ENCODE measurements around the gene HDAC5. TPM values are rescaled to one million over a fixed set of nuclear protein-coding genes. Genes with fewer than 3 reads are reported as not detected.

The HDAC5 gene
- total RNA-seq, 1 experiment from 2014 or later, result 16.9 TPM

GRCh38 chr17:44097110-44097958 is 26.1 kb downstream of the HDAC5 start:
- BruUV-seq (replicated peaks), result no TSS peak
- CTCF ChIA-PET, result no interaction called here
- no peaks in the 10 kb centered on the region for H3K27me3 ChIP-seq (replicated peaks; ENCODE audit: insufficient read depth, low read depth, low read length, poor library complexity)
- H3K9me3 ChIP-seq (ENCODE audit: low read depth, low read length, poor library complexity, severe bottlenecking), result no peaks in the 10 kb centered on the region
- intact Hi-C loops (cut with micrococcal nuclease; ENCODE audit: unreplicated experiment), result no loop called here
- DNase-seq (ENCODE audit: low spot score), result no peak
- H3K4me1 ChIP-seq (ENCODE audit: insufficient read depth, low read length, poor library complexity, severe bottlenecking), result peaks cover 28% of the 10 kb centered on the region
- POLR2A ChIA-PET (ENCODE audit: low non-redundant PET), result no interaction called here
- H3K4me3 ChIP-seq (ENCODE audit: low read depth, low read length, poor library complexity, severe bottlenecking), result no peak overlapping the region
- peak overlapping the region; percentile 97 for H3K27ac ChIP-seq (ENCODE audit: low read depth, low read length, poor library complexity, severe bottlenecking)
- TF ChIP-seq CTCF (conservative IDR thresholded peaks at IDR 0.05; ENCODE audit: low read depth, low read length), result no peak
- TF ChIP-seq EZH2 (IDR thresholded peaks at IDR 0.05; ENCODE audit: borderline replicate concordance, low read depth, low read length, poor library complexity, severe bottlenecking), result no peak
- H3K36me3 ChIP-seq (ENCODE audit: insufficient read depth, low read length, poor library complexity, severe bottlenecking), result no peaks in the 10 kb centered on the region

DNA sequence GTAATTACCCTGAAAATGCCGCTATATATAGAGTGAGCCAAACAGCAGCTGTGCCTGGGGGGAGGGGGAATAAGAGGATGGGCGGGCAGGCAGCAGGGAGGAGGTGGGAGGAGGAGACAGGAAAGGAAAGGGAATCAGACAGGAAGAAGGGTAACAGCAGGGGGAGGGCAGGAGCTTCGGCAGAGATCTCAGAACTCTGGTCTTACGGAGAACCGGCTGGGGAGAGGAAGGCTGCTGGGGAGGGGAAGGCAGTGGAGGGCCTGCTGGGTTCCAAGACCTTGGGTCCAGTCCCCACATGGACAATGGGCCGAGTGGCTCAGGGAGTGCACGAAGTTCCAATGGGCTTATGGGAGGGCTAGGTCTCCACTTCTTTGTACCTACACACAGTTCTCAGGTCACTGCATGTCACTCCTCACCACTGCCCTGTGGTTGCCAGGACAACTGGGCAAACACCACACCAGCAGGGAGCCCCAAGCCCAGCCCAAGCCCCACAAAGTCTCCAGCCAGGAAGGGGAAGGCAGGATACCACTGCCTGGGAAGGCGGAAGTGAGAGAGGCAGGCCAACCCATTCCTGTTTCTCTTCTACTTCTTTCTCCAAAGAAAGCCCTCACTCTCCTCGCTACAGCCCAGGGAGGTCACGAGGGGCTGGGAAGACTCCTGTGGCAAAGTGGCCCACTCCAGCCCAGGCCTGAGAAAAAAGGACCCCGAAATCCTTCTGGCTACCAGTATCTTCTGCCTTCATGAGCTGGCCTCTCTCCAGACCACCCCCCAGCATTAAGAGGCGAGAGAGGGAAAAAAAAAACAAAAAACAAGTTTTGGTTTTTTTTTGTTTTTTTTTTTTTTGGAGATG is 27.6 kb downstream of the HDAC5 start:
- CTCF ChIA-PET, result interaction anchor here (0.6 to 1.3 kb wide), 3 partner anchors 12 to 160 kb away, joined by 3 to 4 read pairs (median 3); partner anchors contain the start of gene HDAC5
- POLR2A ChIA-PET (ENCODE audit: low non-redundant PET), result no interaction called here
- peaks cover 3% of the 10 kb centered on the region for H3K36me3 ChIP-seq (ENCODE audit: insufficient read depth, low read length, poor library complexity, severe bottlenecking)
- H3K27ac ChIP-seq (ENCODE audit: low read depth, low read length, poor library complexity, severe bottlenecking), result peak overlapping the region; percentile 97
- TF ChIP-seq CTCF (conservative IDR thresholded peaks at IDR 0.05; ENCODE audit: low read depth, low read length) (no peak), EZH2 (IDR thresholded peaks at IDR 0.05; ENCODE audit: borderline replicate concordance, low read depth, low read length, poor library complexity, severe bottlenecking) (no peak)
- peaks cover 25% of the 10 kb centered on the region for H3K4me1 ChIP-seq (ENCODE audit: insufficient read depth, low read length, poor library complexity, severe bottlenecking)
- H3K27me3 ChIP-seq (replicated peaks; ENCODE audit: insufficient read depth, low read depth, low read length, poor library complexity), result no peaks in the 10 kb centered on the region
- H3K9me3 ChIP-seq (ENCODE audit: low read depth, low read length, poor library complexity, severe bottlenecking), result no peaks in the 10 kb centered on the region
- peak; percentile 94 for DNase-seq (ENCODE audit: low spot score)
- intact Hi-C loops (cut with micrococcal nuclease; ENCODE audit: unreplicated experiment), result no loop called here
- peak overlapping the region; percentile 24 for H3K4me3 ChIP-seq (ENCODE audit: low read depth, low read length, poor library complexity, severe bottlenecking)
- TSS peak; percentile 81 for BruUV-seq (replicated peaks)

DNA sequence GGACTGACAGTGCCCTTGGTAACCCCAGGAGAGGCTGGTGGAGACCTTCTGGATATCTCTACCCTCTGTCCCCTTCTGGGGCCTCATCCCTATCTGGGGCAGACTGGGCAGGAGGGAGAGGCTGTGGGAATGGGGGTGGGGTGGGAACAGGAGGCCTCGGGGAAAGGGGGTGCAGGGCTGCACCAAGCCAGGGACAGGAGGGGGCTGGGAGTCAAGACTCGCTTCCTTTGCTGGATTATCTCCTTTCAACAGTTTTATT is 28.1 kb downstream of the HDAC5 start:
- BruUV-seq (replicated peaks), result no TSS peak
- intact Hi-C loops (cut with micrococcal nuclease; ENCODE audit: unreplicated experiment), result no loop called here
- ChIA-PET POLR2A (ENCODE audit: low non-redundant PET) (no interaction called here), CTCF (interaction anchor here (0.6 to 1.3 kb wide), 3 partner anchors 12 to 159 kb away, joined by 3 to 4 read pairs (median 3); partner anchors contain the start of gene HDAC5)
- DNase-seq (ENCODE audit: low spot score), result no peak
- H3K27me3 ChIP-seq (replicated peaks; ENCODE audit: insufficient read depth, low read depth, low read length, poor library complexity), result no peaks in the 10 kb centered on the region
- peaks cover 25% of the 10 kb centered on the region for H3K4me1 ChIP-seq (ENCODE audit: insufficient read depth, low read length, poor library complexity, severe bottlenecking)
- H3K27ac ChIP-seq (ENCODE audit: low read depth, low read length, poor library complexity, severe bottlenecking), result peak overlapping the region; percentile 97
- H3K4me3 ChIP-seq (ENCODE audit: low read depth, low read length, poor library complexity, severe bottlenecking), result no peak overlapping the region
- no peak for TF ChIP-seq CTCF (conservative IDR thresholded peaks at IDR 0.05; ENCODE audit: low read depth, low read length)
- no peak for TF ChIP-seq EZH2 (IDR thresholded peaks at IDR 0.05; ENCODE audit: borderline replicate concordance, low read depth, low read length, poor library complexity, severe bottlenecking)
- no peaks in the 10 kb centered on the region for H3K9me3 ChIP-seq (ENCODE audit: low read depth, low read length, poor library complexity, severe bottlenecking)
- H3K36me3 ChIP-seq (ENCODE audit: insufficient read depth, low read length, poor library complexity, severe bottlenecking), result peaks cover 3% of the 10 kb centered on the region
